NCI-H1930 (cell line): ENCODE data around the gene HMGN5.

Experiments
- DNase-seq, 2 experiments: peaks; one replicate each; lab custom pipeline; 2025; lab: John Stamatoyannopoulos, UW

Gene HMGN5

GRCh38 chrX:81201671-81202455, at the start of gene HMGN5, which contains the start of gene SH3BGRL:
TSS of gene HMGN5 (minus strand) at chrX:81201913. CDS start at chrX:81121549, 80,364 bp downstream.
TSS of gene SH3BGRL (plus strand) at chrX:81202102. CDS start at chrX:81202201, 99 bp downstream.
- DNase-seq, result no peak

GRCh38 chrX:81241753-81242152, 40.0 kb upstream of the HMGN5 start:
- DNase-seq, result no peak

- no peak for DNase-seq
These were observed 39.1 kb upstream of the HMGN5 start for GRCh38 chrX:81240701-81241331.

DNA sequence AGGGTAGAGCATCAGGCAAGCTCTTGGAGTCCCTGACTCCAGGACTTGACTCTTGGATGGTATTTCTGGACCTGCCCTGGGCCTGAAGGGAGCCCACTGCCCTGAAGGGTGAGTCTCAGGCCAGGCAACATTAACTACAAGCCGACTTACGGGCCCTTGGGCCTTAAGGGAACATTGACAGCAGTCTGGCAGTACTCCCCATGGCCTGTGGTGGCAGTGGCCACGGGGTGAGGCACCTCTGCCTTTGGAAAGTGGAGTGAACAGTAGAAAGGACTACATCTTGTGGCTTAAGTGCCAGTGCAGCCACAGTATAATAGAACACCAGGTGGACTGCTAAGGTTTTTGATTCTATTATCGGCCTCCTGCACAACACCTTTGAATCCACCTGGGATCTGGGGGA, 36.5 kb upstream of the HMGN5 start:
- no peak for DNase-seq

DNA sequence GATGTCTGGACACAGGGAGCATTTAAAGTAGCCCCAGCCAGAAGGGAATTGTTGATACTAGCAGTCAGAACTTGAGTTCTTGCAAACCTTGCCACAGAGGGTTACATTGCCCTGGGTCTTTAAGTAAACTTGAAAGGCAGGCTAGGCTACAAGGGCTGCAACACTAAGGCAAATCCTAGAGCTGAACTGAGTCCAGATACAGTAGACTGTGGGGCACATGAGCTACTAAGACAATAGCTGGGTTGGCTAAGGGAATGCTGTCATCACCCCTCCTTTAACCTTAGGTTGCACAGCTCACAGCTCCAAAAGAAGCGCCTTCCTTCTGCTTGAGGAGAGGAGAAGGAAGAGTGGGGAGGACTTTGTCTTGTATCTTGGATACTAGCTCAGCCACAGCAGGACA, 35.8 kb upstream of the HMGN5 start:
- no peak for DNase-seq

GRCh38 chrX:81232218-81232617, 30.5 kb upstream of the HMGN5 start:
- no peak for DNase-seq

DNA sequence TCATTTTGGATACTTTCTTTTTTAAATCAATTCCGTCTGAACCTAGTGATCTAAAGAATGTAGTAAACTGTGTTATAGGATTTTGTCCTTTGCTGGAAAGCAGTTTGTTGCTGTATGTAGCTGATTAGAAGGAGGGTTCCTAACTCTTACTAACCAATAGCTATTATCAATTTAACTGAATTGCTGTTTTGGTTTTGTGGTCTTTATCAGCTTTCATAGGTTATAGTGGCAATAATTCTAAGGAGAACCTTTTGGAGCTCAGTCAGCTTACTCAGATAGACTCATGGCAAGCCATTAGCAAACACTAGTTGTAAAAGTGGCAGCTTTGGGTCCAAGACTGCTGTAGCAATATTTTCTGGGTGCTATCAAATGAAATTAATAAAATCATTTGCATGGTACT, 29.8 kb upstream of the HMGN5 start:
- DNase-seq, result no peak

DNA sequence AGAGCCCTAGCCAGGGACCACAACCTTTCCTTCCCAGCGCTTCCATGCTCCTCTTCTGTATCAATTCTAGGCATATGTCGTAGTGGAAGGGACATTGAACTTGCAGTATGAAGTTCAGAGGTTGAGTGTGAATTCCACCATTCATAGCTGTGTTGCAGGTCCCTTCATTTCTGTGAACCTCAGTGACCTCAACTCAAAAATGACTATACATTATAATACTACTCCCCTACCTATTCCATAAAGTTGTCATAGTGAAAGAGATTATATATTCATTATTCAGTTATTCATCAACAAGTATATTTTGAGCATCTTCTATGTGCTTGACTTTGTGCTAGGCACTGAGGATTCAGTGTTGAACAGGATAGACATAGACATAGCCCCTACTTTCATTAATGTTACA, 28.2 kb upstream of the HMGN5 start:
- no peak for DNase-seq

DNA sequence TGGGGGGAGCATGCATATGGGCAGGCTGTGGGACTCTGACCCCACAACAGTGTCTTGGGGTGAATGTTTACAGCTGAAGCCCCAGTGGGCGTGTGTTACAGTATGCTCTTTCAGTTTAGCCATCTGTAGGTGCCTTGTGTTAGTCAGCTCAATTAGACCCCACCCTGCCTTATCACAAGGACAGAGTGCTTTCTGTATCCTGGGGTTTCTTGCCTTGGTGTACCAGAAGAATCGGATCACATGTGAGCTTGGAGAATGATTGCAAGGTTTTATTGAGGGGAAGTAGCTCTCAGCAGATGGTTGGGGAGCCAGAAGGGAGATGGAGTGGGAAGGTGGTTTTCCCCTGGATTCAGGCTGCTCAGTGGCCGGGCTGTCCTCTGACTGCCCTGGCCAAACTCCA, 27.5 kb upstream of the HMGN5 start:
- DNase-seq, result no peak

DNA sequence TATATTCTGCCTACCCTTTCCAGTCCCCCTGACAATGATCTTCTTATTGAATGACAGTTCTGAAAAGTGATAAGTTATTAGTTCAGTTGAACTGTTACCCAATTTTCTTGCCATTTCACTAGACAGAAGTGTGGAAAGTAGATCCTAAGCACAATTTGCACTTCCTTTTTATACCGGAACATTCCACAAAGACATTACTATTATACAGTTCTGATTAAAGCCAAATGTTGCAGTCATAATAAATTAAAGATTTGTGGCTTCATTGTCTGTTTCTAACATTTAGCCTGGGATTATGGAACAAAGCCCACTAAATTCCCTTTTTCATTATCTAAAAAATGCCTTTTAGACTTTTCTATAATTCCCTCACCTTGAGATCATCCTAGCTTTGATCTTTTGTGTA, 14.0 kb upstream of the HMGN5 start:
- DNase-seq, result no peak

DNA sequence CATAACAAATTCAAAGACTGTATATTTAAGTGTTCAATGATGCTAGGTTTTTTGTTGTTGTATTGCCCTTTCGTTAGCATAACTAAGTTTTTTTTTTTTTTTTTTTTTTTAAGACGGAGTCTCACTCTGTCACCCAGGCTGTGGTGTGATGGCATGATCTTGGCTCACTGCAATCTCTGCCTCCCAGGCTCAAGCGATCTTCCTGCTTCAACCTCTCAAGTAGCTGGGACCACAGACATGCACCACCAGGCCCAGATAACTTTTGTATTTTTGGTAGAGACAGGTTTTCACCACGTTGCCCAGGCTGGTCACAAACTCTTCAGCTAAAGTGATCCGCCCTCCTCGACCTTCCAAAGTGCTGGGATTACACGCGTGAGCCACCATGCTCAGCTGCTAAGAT, 7.2 kb upstream of the HMGN5 start:
- DNase-seq, result no peak

- DNase-seq, result no peak
These were observed 4.8 kb upstream of the HMGN5 start for GRCh38 chrX:81206476-81206875.

DNA sequence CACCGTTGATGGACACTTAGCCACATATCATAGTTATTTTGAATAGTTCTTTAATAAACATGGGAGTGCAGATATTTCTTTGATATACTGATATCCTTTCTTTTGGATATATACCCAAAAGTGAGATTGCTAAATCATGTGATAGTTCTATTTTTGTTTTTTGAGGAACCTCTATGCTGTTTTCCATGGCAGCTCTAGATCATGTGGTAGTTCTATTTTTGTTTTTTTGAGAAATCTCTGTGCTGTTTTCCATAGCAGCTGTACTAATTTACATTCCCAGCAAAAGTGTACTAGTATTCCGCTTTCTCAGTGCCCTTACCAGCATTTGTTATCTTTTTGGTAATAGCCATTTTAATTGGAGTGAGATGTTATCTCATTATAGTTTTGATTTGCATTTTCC, 3.8 kb upstream of the HMGN5 start:
- DNase-seq, result no peak

GRCh38 chrX:81202943-81203342, 1.2 kb upstream of the HMGN5 start:
- DNase-seq, result no peak

DNA sequence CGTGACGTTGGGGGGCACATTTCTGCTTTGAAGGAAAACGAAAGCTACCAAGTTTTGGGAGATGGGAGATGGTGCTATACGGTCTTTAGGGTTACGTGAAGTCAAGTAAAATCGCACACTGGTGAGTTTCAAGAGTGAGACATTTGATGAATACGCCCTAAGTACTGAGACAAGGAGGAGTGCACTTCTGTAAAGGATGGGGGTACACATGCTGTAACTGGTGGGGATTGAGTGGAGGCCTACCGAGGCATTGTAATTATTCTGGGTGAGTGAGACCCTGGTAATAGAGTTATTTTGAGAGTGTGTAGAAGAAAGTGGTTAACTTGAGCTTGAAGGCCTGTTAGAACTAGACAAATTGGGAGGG, 725 bp upstream of the HMGN5 start:
- DNase-seq, result no peak

- DNase-seq, result no peak
These were observed 642 bp downstream of the HMGN5 start for GRCh38 chrX:81201071-81201470.

GRCh38 chrX:81195712-81196111, 6.0 kb downstream of the HMGN5 start:
- peak in 1 of 2 experiments; percentile 4 for DNase-seq

- no peak for DNase-seq
These were observed 6.5 kb downstream of the HMGN5 start for GRCh38 chrX:81195259-81195658.

GRCh38 chrX:81174286-81174685, 27.4 kb downstream of the HMGN5 start:
- no peak for DNase-seq

DNA sequence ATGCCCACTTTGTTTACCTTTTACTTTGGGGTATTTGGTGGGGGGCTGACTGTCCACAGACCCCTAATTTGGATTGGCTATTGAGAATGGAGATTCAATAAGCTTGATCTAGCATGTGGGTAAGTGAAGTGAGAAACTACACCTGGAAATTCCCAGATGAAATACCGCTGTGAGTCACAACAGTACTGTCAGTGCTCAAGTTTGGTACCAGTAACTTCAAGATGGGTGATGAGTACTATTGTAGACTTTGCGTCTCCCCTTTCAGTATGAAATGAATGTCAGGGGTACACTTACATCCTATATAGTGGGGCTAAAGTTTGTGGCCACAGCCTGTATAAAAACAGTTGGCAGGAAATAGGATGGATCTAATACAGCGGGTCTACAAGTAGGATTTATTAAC, 33.3 kb downstream of the HMGN5 start:
- DNase-seq, result no peak

DNA sequence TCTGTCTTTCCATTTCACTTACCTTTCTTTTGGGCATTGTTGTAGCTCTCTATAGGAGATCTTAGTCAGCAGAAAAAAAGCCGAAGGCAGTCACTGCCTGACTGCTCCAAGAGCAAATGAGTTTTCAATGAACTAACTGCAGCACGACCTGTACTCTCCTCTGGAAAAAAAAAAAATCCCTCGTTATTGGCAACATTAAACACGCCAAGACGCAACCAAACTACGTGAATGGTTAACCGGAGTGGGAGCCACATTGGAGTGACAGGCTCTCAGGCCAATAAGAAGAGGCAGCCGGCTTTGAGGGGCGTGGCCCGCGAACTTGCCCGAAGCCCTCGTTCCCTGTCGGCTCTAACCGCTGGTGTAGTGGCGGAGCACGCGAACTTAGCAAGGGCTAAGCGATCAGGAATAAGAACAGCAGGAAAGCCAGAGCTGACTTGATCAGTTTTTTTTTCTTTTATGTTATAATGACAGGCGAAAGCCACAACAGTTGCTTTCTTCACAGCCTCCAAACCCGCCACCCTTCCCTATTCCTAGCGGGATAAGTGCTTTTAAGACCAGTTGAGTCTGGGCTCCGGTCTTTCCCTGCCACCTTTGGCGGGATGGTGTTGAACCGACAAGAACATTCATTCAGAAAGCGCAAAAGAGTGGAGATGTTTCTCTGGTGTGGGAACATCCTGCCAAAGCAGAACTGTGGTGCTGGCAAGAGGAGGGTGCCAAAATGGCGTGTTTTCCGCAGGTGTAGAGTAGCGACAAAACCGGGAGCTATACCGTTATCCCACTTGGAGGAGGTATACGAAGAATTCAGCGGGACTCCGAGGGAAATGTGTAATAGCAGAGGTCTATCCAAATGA, 80.0 kb downstream of the HMGN5 start:
- peak in 1 of 2 experiments; percentile 2 for DNase-seq

DNA sequence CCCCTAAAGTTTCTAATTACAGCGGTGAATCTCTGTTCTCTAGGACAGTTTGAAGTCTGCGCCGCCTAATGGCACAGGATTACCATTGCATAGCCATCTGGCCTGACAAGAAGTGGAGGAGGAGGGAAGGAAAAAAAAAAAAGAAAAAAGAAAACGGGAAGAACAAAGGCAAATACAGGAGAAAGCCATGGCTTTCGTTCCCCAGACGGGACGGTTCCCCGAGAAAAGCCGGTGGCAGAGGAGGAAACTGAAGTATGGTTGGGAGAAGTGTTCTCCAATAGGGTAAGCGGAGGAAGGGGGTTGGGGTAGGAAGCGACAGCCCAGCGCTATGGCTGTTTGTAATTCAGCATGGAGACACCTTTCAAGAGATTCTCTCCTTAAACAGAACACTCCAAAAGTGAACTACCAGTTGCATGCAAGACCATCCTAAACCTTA, 80.8 kb downstream of the HMGN5 start:
- no peak for DNase-seq
